BJ (cell line): ENCODE data around the gene TEKT5. TPM values are rescaled to one million over a fixed set of nuclear protein-coding genes. Genes with fewer than 3 reads are reported as not detected.
A peak's percentile ranks its signal among the peaks of the same experiment; 100 is the strongest.

ENCODE experiments used
- CTCF ChIA-PET: fragments of 350-600 bp; formaldehyde crosslinking; extraction: SDS; loops from one replicate; lab custom pipeline; 2021; ENCODE audit warnings: antibody characterized with exemption, inconsistent platforms; lab: Yijun Ruan, JAX
- POLR2A ChIA-PET: fragments of 300-600 bp; sonication (Branson Sonifier 250); formaldehyde crosslinking; extraction: SDS; loops from one replicate; lab custom pipeline; 2021; ENCODE audit warnings: antibody characterized with exemption; lab: Charles Lee
- DNase-seq: peaks from one replicate; pipeline ENCODE4 v3.0.0-alpha.2; 2011; ENCODE audit warnings: low read depth
- H3K27me3 ChIP-seq: 2 replicates; pipeline ENCODE4 v1.6.0; 2011; ENCODE audit warnings: low read length; ENCODE audit not compliant: control insufficient read depth, insufficient read depth
- H3K36me3 ChIP-seq: 2 replicates; pipeline ENCODE4 v1.5.1; 2011; ENCODE audit warnings: low read length; ENCODE audit not compliant: control insufficient read depth, insufficient read depth
- H3K4me3 ChIP-seq: 2 replicates; pipeline ENCODE4 v1.5.1; 2011; ENCODE audit warnings: low read depth, mild to moderate bottlenecking, control low read depth, low read length
- polyA plus RNA-seq: library from polyadenylated mRNA; depleted of rRNA; stranded (reverse); fragments of >200 nt; gene quantifications from 2 replicates; pipeline ENCODE4 v1.2.3, GENCODE V29; 2011
- TF ChIP-seq, protein P1 (sequence below): IDR thresholded peaks from 2 replicates; pipeline ENCODE4 v1.5.1; 2011; ENCODE audit warnings: low read depth, mild to moderate bottlenecking, control low read depth, inconsistent platforms, low read length, moderate library complexity; ENCODE audit not compliant: insufficient read depth

TEKT5 gene
- polyA plus RNA-seq, 1 experiment, result not detected

GRCh38 chr16:10740845-10741208 lies 46.1 kb upstream of the TEKT5 start:
- no peak for DNase-seq
- TF ChIP-seq, protein P1, sequence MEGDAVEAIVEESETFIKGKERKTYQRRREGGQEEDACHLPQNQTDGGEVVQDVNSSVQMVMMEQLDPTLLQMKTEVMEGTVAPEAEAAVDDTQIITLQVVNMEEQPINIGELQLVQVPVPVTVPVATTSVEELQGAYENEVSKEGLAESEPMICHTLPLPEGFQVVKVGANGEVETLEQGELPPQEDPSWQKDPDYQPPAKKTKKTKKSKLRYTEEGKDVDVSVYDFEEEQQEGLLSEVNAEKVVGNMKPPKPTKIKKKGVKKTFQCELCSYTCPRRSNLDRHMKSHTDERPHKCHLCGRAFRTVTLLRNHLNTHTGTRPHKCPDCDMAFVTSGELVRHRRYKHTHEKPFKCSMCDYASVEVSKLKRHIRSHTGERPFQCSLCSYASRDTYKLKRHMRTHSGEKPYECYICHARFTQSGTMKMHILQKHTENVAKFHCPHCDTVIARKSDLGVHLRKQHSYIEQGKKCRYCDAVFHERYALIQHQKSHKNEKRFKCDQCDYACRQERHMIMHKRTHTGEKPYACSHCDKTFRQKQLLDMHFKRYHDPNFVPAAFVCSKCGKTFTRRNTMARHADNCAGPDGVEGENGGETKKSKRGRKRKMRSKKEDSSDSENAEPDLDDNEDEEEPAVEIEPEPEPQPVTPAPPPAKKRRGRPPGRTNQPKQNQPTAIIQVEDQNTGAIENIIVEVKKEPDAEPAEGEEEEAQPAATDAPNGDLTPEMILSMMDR, result no peak
- Histone ChIP-seq H3K27me3 (no peaks in the 10 kb centered on the region), H3K36me3 (no peaks in the 10 kb centered on the region), H3K4me3 (no peak overlapping the region)
- ChIA-PET POLR2A (no interaction called here), CTCF (interaction anchor here (6.2 to 7.7 kb wide), 2 partner anchors 218 to 226 kb away, joined by 73 to 83 read pairs; no protein-coding TSS in a partner anchor)

DNA sequence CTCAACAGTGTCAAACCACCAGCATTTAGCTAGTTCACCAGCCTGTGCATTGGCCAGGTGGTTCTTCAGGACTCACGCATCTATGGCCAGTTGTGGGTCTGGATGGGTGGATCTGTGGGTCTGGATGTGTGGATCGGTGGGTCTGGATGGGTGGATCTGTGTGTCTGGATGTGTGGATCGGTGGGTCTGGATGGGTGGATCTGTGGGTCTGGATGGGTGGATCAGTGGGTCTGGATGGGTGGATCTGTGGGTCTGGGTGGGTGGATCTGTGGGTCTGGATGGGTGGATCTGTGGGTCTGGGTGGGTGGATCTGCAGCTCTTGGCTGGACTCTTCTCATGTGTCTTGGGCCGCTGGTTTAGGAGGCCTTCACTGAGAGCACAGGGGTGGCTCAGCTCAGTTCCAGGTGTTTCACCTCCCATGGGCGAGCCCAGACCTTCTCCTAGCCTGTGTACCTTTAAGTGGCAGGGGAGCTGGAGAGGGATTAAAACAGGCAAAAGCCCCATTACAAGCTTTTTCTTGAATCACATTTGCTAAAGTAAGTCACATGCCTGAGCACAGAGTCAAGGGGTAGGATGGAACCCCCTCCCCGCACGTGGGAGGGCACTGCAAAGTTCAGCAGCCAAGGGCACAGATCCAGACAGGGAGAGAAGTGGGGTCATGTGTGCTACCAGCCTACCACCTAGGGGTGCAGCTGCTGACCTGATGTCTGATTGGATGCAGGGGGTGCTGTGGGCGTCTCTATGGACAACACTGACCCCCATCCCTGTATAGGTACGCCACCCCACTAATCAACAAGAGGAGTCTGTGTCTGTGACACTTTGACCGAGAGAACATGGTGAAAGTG lies 45.5 kb upstream of the TEKT5 start:
- TF ChIP-seq, protein P1, result no peak
- DNase-seq, result no peak
- ChIA-PET CTCF (interaction anchor here (4.5 to 7.7 kb wide), 3 partner anchors 218 to 230 kb away, joined by 26 to 83 read pairs (median 73); no protein-coding TSS in a partner anchor), POLR2A (no interaction called here)
- Histone ChIP-seq H3K4me3 (no peak overlapping the region), H3K27me3 (no peaks in the 10 kb centered on the region), H3K36me3 (no peaks in the 10 kb centered on the region)

DNA sequence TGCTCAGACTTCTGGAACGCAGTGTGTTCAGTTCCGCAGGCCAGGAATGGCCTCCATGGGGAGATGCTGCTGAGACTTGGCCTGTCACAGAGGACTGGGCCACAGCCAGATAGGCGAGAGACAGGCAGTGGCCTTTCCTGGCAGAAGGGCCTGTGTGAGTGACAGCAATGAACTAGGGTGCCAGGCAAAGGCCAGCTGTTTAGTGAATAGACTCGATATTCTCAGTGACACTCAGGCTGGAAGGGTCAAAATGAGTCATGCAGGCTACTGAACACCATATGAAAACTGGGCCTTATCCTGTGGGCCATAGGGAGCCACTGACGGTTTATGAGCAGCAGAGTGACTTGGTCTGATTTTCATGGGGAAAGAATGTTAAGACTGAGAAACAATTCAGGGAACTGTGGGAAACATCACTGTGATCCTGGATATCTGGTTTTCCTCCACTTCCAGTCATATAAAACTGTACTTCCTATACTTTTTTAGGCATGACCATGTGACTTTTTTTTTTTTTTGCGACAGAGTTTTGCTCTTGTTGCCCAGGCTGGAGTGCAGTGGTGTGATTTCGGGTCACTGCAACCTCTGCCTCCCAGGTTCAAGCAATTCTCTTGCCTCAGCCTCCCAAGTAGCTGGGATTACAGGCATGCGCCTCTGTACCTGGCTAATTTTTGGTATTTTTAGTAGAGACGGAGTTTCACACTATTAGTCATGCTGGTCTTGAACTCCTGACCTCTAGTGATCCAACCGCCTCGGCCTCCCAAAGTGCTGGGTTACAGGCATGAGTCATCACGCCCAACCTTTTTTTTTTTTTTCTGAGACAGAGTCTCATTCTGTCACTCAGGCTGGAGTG lies 43.7 kb upstream of the TEKT5 start:
- no peak overlapping the region for H3K4me3 ChIP-seq
- H3K36me3 ChIP-seq, result no peaks in the 10 kb centered on the region
- DNase-seq, result no peak
- H3K27me3 ChIP-seq, result no peaks in the 10 kb centered on the region
- ChIA-PET POLR2A (no interaction called here), CTCF (interaction anchor here (0.6 to 7.7 kb wide), 13 partner anchors 10 to 491 kb away, joined by 3 to 83 read pairs (median 4); partner anchors contain the start of gene EMP2)
- TF ChIP-seq, protein P1, result no peak

DNA sequence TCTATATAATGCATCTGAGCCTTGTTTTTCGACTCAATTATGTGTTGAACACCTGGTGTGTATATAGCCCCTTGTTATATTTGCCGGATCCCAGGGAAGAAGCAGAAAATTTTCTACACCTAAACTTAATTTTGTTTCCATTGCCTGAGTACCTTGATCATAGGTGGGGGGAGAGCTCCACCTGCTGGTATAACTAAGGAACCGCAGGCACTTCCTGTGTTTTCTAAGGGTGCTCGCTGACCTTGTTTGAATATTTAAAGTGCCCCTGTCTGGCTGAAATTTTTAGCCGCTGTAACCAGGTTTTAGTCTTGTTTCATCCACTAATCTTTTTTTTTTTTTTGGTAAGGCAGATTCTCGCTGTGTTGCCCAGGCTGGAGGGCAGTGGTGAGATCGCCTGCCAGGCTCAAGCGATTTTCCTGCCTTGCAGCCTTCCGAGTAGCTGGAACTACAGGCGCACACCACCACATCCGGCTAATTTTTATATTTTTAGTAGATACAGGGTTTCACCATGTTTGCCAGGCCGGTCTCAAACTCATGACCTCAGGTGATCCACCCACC lies 42.4 kb upstream of the TEKT5 start:
- ChIA-PET POLR2A (no interaction called here), CTCF (interaction anchor here (0.7 to 7.7 kb wide), 18 partner anchors 11 to 481 kb away, joined by 3 to 83 read pairs (median 4); partner anchors contain the start of gene EMP2)
- no peaks in the 10 kb centered on the region for H3K36me3 ChIP-seq
- H3K4me3 ChIP-seq, result no peak overlapping the region
- TF ChIP-seq, protein P1, result peak; percentile 85
- H3K27me3 ChIP-seq, result no peaks in the 10 kb centered on the region
- DNase-seq, result no peak
